ENCODE measurements around the gene SPDYA. TPM values are rescaled to one million over a fixed set of nuclear protein-coding genes. Genes with fewer than 3 reads are reported as not detected.

The SPDYA gene
- total and polyA plus RNA-seq, 2 of the 13 experiments (the other 11 are each of a cell fraction or from before 2014, with no cell fraction given) = 0.32 to 0.75 TPM

GRCh38 chr2:28870146-28870891, 59.7 kb downstream of the SPDYA start, which contains the start of gene TRMT61B (continued):
- peak; percentile 81; the same call in 1 of the 2 replicates for TF ChIP-seq CCDC6 (CRISPR knock-in tag; IDR thresholded peaks at IDR 0.05)
- peak; percentile 94; the same call in 1 of the 2 replicates for TF ChIP-seq ZNF691 (CRISPR knock-in tag; IDR thresholded peaks at IDR 0.05; ENCODE audit: borderline replicate concordance, low read depth)
- peak; percentile 95 for TF ChIP-seq BORCS8-MEF2B (CRISPR knock-in tag; IDR thresholded peaks at IDR 0.05)
- peak; percentile 66; the same call in 1 of the 2 replicates for TF ChIP-seq ZSCAN25 (CRISPR knock-in tag; IDR thresholded peaks at IDR 0.05)
- peak; percentile 88 for TF ChIP-seq ZNF281 (CRISPR knock-in tag; IDR thresholded peaks at IDR 0.05; ENCODE audit: borderline replicate concordance)
- TF ChIP-seq ELF3 (CRISPR knock-in tag; IDR thresholded peaks at IDR 0.05) = peak; percentile 80
- TF ChIP-seq NR2F6 (IDR thresholded peaks at IDR 0.05) = peak; percentile 79
- peak; percentile 89 for TF ChIP-seq NR2F6 (CRISPR knock-in tag; IDR thresholded peaks at IDR 0.05)
- peak; percentile 70; the same call in 1 of the 2 replicates for TF ChIP-seq BRCA1 (CRISPR knock-in tag; IDR thresholded peaks at IDR 0.05)
- TF ChIP-seq MEF2D (CRISPR knock-in tag; IDR thresholded peaks at IDR 0.05) = peak; percentile 77
- TF ChIP-seq ZNF660 (CRISPR knock-in tag; IDR thresholded peaks at IDR 0.05; ENCODE audit: borderline replicate concordance, low read depth) = no peak
- no peak for TF ChIP-seq TAF15 (IDR thresholded peaks at IDR 0.05; ENCODE audit: low read depth, low read length, poor library complexity, severe bottlenecking)
- no peak; the same call in 1 of the 2 replicates for TF ChIP-seq ZNF83 (CRISPR knock-in tag; IDR thresholded peaks at IDR 0.05; ENCODE audit: borderline replicate concordance)
- peak; percentile 70; the same call in 1 of the 2 replicates for TF ChIP-seq GMEB2 (CRISPR knock-in tag; IDR thresholded peaks at IDR 0.05; ENCODE audit: low read depth)
- peak; percentile 95 for TF ChIP-seq MEIS1 (CRISPR knock-in tag; IDR thresholded peaks at IDR 0.05; ENCODE audit: borderline replicate concordance)
- TF ChIP-seq ZNF704 (CRISPR knock-in tag; IDR thresholded peaks at IDR 0.05; ENCODE audit: borderline replicate concordance) = peak; percentile 84; the same call in 1 of the 2 replicates
- no peak for TF ChIP-seq CERS6 (CRISPR knock-in tag; IDR thresholded peaks at IDR 0.05)

Data from HepG2 (cell line).